ENCODE data around the gene SGPP2.
A peak's percentile ranks its signal among the peaks of the same experiment; 100 is the strongest.
"Not testable (repeated sequence)": the region's sequence is repeated elsewhere in the genome, so short reads cannot be mapped to it uniquely, and the experiment has no call there.

The SGPP2 gene

GRCh38 chr2:222532315-222532714 lies 108.0 kb downstream of the SGPP2 start:
- no peak for DNase-seq

GRCh38 chr2:222535477-222535876 lies 111.1 kb downstream of the SGPP2 start:
- no peak for DNase-seq

DNA sequence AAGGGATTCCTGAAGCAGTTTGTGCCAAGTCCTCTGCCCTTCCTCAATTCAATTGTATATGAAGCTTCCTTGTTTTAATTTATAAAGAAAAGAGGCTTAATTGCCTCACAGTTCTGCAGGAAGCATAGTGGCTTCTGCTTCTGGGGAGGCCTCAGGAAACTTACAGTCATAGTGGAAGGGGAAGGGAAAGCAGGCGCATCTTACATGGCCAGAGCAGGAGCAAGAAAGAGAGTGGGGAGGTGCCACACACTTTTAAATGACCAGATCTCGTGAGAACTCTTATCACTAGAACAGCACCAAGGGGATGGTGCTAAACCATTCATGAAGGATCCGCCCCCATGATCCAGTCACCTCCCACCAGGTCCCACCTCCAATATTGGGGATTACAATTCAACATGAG lies 114.2 kb downstream of the SGPP2 start:
- no peak for DNase-seq

DNA sequence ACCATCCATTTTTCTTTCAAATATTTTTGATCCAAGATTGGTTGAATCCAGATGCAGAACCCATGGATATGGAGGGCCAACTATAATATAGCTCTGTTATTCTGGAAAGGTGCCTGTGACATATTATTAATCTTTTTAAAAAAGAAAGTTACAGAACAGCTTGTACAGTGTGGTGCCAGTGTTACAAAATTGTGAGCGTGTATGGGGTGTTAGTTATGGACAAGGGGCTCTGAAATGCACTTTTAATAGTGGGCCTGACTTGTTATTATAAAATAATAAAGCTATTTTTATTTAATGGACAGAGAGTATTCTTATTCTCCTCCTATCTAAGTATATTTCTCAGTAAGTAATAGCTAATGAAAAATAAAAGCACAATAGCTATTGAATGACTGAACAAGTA lies 120.3 kb downstream of the SGPP2 start:
- DNase-seq = no peak

DNA sequence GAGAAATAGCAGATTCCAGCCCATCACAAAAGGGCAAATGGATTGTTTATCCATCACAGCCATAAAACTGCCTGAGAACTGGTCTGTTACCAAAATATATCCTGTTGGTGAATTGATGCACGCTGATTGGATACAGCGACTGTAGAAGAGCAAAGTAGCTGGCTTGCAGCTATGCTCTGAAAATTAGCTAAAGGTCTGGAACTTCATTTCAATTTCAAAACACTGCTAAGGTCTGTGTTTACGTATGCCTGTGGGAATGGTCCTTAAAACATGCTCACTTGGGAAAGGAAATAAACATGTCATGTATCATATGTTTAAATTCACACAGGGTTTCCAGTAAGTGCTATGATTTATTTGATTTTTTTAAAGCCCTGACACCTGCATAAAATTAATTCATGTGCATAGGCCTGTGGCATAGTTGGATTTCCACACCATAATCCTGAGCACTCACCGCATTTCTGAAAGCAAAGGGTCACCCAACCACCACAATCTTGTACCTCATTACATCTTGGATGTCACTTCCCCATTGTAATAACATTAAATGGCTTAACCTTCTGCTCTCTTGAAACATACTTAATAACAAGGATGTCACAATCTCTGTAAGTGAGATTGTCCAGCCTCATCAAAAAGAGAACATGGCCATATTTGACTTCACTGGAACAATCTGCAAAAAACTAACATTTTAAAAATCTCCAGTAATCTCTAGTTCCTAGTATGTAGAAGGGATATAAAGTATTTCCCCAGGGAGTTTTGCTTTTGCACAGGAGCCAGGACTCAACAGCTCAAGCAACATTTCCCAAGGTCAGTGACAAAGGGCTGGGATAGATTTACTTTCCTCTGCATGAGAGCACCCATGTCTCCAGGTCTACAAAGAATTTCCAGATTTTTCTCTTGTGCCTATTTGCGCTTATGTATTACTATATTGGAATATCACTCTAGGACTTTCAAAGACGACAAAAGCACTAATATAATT lies 121.8 kb downstream of the SGPP2 start:
- DNase-seq = no peak

GRCh38 chr2:222547083-222547482 lies 122.7 kb downstream of the SGPP2 start:
- DNase-seq = no peak

DNA sequence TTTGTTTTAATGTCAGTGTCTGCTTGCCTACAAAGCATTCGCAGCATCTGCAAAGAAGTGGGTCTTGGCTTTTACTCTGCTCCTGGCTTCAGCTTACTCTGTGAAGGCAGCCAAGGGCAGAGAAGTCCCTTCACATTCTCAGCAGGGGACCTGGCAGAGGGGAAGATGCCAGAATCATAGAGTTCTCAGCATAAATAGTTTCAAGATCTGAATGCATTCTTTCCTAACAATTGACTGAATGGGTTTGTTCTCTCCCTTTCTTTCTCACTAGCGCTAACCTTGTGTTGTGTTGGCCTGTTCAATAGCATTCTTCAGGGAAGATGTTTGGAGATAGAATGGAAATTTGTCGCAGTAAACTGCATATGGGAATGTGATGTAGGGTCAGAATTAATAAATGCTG lies 124.6 kb downstream of the SGPP2 start:
- DNase-seq = no peak

- DNase-seq = no peak
These were observed 130.2 kb downstream of the SGPP2 start for GRCh38 chr2:222554517-222554916.

DNA sequence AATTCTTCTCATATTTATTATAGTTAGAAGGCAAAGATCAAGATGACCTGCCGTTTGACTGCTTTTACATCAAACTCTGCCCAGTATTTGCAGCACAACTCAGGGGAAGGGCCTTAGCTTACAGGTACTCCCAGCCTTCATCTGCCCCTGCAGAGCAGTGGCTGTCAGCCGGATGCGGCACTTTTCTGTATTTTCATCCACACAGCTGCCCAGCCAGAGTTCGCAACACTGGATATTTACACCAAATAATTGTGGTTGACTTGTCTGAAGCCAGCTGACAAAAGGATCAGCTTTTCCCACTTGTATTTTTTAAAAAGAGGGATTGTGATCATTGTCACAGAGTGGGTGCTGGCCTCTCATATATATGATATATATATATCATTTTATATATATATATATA lies 136.8 kb downstream of the SGPP2 start:
- no peak for DNase-seq

- DNase-seq = peak; percentile 24
These were observed 137.7 kb downstream of the SGPP2 start for GRCh38 chr2:222561817-222562645.

GRCh38 chr2:222563106-222563718 lies 138.9 kb downstream of the SGPP2 start:
- DNase-seq = no peak

DNA sequence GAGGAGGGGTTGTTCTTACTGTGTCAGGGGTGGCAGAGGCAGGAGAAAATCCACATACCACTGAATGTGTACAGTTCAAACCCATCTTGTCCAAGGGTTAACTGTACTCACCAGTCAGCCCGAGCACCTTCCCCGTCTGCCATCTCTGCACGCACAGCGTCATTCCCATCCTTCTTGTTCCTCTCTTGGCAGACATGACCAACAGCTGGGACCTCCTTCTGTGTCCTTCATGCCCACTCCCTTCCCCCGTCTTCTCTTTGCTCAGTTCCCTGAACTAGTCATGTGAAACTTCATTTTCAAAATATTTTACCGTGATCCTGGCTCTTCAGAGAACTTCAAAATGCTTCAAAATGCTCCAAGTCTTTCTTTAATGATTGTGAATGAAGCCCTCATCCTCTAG lies 139.6 kb downstream of the SGPP2 start:
- no peak for DNase-seq

DNA sequence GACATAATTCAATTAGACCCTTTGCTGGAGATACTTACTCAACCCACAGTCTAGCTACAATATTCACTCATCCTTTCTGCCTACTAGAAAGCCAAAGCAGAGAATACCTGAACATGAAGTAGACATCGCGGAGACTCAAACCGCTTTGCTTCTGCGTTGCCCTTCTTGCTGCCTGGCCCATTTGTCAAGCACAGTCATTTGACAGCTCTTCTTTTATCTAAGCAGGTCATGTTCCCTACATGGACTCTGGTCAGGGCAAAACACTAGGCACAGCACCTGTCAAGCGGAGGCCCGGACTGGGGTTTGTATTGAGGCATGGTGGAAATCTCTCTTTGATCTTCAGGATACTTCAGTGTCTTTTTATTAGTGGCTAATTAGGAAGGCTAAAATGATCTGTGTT lies 141.9 kb downstream of the SGPP2 start:
- no peak for DNase-seq

GRCh38 chr2:222568865-222569264 lies 144.5 kb downstream of the SGPP2 start:
- DNase-seq = peak; percentile 85

DNA sequence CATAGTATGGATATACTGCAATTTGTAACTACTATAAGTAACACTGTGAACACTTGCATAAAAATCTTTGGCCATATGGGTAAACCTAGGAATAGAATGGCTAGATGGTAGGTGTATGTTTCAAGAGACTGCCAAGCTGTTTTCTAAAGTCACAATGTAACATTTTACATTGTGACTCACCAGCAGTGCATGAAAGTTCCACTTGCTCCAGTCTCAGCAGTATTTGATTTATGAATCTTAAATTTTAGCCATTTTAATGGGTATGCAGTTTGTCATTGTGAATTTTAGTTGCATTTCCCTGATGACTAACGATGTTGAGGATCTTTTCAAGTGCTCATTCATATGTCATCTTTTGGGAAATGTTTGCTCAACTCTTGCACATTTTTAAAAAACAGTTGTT lies 145.5 kb downstream of the SGPP2 start:
- no peak for DNase-seq

DNA sequence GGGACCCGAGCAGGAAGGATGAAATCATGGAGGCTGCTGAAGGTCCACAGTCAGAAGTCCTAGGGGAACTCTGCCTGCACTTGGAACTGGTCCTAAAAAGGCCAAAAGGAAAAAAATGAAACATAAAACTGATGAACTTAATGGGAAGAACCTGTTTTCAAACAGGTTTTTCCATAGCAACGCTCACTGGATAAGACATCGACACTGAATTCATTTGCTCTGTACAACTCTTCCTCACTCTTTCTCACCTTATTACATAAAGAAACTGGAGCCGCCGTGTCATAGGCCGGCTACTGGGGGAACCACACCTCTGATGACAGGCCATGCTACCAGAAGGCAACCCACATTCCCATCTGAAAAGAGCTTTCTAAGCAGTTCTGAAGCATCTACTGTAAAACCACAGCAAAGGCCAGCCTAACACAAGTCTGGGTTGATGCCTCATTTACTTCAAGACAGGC lies 147.9 kb downstream of the SGPP2 start:
- no peak for DNase-seq

DNA sequence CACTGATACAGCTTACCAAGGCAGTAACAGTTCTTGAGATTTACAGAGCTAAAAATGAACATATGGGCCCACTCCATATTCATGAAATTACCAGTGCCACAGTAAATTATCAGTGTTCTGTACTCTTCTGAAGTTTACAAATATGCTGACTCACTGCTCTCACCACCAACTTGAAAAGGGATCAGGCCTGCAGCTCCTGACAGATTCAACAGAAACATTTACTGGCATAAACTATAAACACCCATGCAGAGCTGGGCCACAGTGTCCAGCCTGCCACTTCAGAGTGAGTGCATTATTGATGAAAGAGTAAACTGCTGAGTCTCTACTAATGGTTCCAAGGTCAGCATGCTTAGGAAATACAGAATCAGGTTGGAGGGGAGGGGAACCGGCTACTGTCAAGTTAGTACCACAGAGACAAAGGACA lies 148.4 kb downstream of the SGPP2 start:
- no peak for DNase-seq

- DNase-seq = no peak
These were observed 151.3 kb downstream of the SGPP2 start for GRCh38 chr2:222575618-222576017.

- no peak for DNase-seq
These were observed 152.1 kb downstream of the SGPP2 start for GRCh38 chr2:222576171-222577081.

- no peak for DNase-seq
These were observed 153.0 kb downstream of the SGPP2 start for GRCh38 chr2:222577341-222577740.

GRCh38 chr2:222582928-222583327 lies 158.6 kb downstream of the SGPP2 start:
- no peak for DNase-seq

GRCh38 chr2:222584589-222584988 lies 160.2 kb downstream of the SGPP2 start:
- not testable (repeated sequence) for DNase-seq
